K562 (cell line): ENCODE results near the gene PRXL2B. TPM values are rescaled to one million over a fixed set of nuclear protein-coding genes. Genes with fewer than 3 reads are reported as not detected.
A peak's percentile ranks its signal among the peaks of the same experiment; 100 is the strongest.

Experiments
- ERF ChIP-seq: fragments of 450-650 bp; formaldehyde crosslinking; IDR thresholded peaks from 2 replicates; pipeline ENCODE4 v1.4.0; 2020; ENCODE audit warnings: mild to moderate bottlenecking, mixed read lengths
- GABPB2 ChIP-seq: fragments of 250-450 bp; sonication (Bioruptor Pico); conservative IDR thresholded peaks from 2 replicates; pipeline ENCODE4 v1.5.1; 2021; ENCODE audit warnings: mild to moderate bottlenecking
- KDM2B ChIP-seq: fragments of 250-450 bp; sonication (Bioruptor Pico); IDR thresholded peaks from 2 replicates; pipeline ENCODE4 v1.8.0; 2021; ENCODE audit warnings: mild to moderate bottlenecking, moderate library complexity
- NR2C2 ChIP-seq, 2 experiments: fragments of 200-800 bp in 1 of 2; sonication (Bioruptor generic) in 1 of 2; sonication (generic) in 1 of 2; formaldehyde crosslinking in 1 of 2; IDR thresholded peaks; 2 replicates each; pipeline versions ENCODE4 v1.6.1 to v1.8.0; 2016 to 2022; ENCODE audit warnings: mild to moderate bottlenecking in 1 of 2, missing compliant biosample characterization in 1 of 2, missing genetic modification characterization in 1 of 2, missing genetic modification reagents in 1 of 2
- PTRF ChIP-seq: fragments of 450-650 bp; IDR thresholded peaks from 2 replicates; pipeline ENCODE4 v1.6.1; 2016; ENCODE audit warnings: mild to moderate bottlenecking, missing genetic modification characterization, missing compliant biosample characterization
- SMARCE1 ChIP-seq: fragments of 450-650 bp; IDR thresholded peaks from 2 replicates; pipeline ENCODE4 v1.7.1; 2016; ENCODE audit warnings: mild to moderate bottlenecking
- TEAD2 ChIP-seq: fragments of 450-650 bp; IDR thresholded peaks from 2 replicates; pipeline ENCODE4 v1.6.1; 2016; ENCODE audit warnings: missing genetic modification characterization, control low read depth, missing compliant biosample characterization
- ZZZ3 ChIP-seq: fragments of 450-650 bp; IDR thresholded peaks from 2 replicates; pipeline ENCODE4 v1.6.1; 2016; ENCODE audit warnings: antibody characterized with exemption, mild to moderate bottlenecking, moderate library complexity
- polyA plus RNA-seq, 8 experiments: library from polyadenylated mRNA; depleted of rRNA in 4 of 8; stranded (reverse) in 5 of 8; unstranded in 3 of 8; fragments of >200 nt; fragmentation: Nextera tagmentation in 2 of 8; fragmentation: Illumina TruSeq in 1 of 8; extraction: Ambion mirVana in 2 of 8; extraction: Trizol in 1 of 8; gene quantifications; 2 replicates each; pipeline versions ENCODE4 v1.2.1 to v1.2.3, GENCODE V29; 2011 to 2014; ENCODE audit warnings: inconsistent platforms in 1 of 8, missing spikeins in 1 of 8
- total RNA-seq, 7 experiments: library from RNA; depleted of rRNA in 6 of 7; stranded (reverse); fragments of >200 nt in 6 of 7; fragmentation: Illumina TruSeq in 2 of 7; extraction: Trizol in 2 of 7; gene quantifications; 2 replicates each; pipeline versions ENCODE4 v1.2.1 to v1.2.3, GENCODE V29; 2011 to 2021; ENCODE audit warnings: low replicate concordance in 1 of 7
- TF ChIP-seq, protein P1 (sequence below): sonication (generic); formaldehyde crosslinking; IDR thresholded peaks from 2 replicates; pipeline ENCODE4 v1.8.0; 2022; ENCODE audit warnings: mild to moderate bottlenecking, missing genetic modification reagents, borderline replicate concordance
- TF ChIP-seq, protein P2 (sequence below): fragments of 150-350 bp; conservative IDR thresholded peaks from 2 replicates; pipeline ENCODE4 v1.6.1; 2014; ENCODE audit warnings: low read length
- TF ChIP-seq, protein P3 (sequence below): fragments of 200-800 bp; sonication (Bioruptor generic); IDR thresholded peaks from 2 replicates; pipeline ENCODE4 v1.6.1; 2017; ENCODE audit warnings: missing genetic modification characterization, missing compliant biosample characterization
- TF ChIP-seq, protein P4 (sequence below): fragments of 200-800 bp; sonication (Bioruptor generic); IDR thresholded peaks from 2 replicates; pipeline ENCODE4 v1.6.1; 2016; ENCODE audit warnings: missing genetic modification characterization, missing compliant biosample characterization
- TF ChIP-seq, protein P5 (sequence below): fragments of 200-800 bp; sonication (Bioruptor generic); IDR thresholded peaks from 2 replicates; pipeline ENCODE4 v1.6.1; 2017; ENCODE audit warnings: missing genetic modification characterization, missing compliant biosample characterization

PRXL2B gene
- total and polyA plus RNA-seq, 9 of the 15 experiments (the other 6 are each of a cell fraction or from before 2014, with no cell fraction given): 0.99 to 25.3 (median 11.8) TPM

- TF ChIP-seq, protein P1, sequence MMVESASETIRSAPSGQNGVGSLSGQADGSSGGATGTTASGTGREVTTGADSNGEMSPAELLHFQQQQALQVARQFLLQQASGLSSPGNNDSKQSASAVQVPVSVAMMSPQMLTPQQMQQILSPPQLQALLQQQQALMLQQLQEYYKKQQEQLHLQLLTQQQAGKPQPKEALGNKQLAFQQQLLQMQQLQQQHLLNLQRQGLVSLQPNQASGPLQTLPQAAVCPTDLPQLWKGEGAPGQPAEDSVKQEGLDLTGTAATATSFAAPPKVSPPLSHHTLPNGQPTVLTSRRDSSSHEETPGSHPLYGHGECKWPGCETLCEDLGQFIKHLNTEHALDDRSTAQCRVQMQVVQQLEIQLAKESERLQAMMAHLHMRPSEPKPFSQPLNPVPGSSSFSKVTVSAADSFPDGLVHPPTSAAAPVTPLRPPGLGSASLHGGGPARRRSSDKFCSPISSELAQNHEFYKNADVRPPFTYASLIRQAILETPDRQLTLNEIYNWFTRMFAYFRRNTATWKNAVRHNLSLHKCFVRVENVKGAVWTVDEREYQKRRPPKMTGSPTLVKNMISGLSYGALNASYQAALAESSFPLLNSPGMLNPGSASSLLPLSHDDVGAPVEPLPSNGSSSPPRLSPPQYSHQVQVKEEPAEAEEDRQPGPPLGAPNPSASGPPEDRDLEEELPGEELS: no peak
- TF ChIP-seq SMARCE1 (peak; percentile 54; the same call in 1 of the 2 replicates), KDM2B (CRISPR knock-in tag) (no peak), GABPB2 (CRISPR knock-in tag) (no peak), PTRF (tag) (no peak), ERF (CRISPR knock-in tag) (no peak), TEAD2 (tag) (no peak), NR2C2 (CRISPR knock-in tag; IDR thresholded peaks at IDR 0.05) (no peak), NR2C2 (tag; IDR thresholded peaks at IDR 0.05) (no peak), ZZZ3 (no peak)
- TF ChIP-seq, protein P2, sequence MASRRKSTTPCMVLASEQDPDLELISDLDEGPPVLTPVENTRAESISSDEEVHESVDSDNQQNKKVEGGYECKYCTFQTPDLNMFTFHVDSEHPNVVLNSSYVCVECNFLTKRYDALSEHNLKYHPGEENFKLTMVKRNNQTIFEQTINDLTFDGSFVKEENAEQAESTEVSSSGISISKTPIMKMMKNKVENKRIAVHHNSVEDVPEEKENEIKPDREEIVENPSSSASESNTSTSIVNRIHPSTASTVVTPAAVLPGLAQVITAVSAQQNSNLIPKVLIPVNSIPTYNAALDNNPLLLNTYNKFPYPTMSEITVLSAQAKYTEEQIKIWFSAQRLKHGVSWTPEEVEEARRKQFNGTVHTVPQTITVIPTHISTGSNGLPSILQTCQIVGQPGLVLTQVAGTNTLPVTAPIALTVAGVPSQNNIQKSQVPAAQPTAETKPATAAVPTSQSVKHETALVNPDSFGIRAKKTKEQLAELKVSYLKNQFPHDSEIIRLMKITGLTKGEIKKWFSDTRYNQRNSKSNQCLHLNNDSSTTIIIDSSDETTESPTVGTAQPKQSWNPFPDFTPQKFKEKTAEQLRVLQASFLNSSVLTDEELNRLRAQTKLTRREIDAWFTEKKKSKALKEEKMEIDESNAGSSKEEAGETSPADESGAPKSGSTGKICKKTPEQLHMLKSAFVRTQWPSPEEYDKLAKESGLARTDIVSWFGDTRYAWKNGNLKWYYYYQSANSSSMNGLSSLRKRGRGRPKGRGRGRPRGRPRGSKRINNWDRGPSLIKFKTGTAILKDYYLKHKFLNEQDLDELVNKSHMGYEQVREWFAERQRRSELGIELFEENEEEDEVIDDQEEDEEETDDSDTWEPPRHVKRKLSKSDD: no peak
- TF ChIP-seq, protein P3, sequence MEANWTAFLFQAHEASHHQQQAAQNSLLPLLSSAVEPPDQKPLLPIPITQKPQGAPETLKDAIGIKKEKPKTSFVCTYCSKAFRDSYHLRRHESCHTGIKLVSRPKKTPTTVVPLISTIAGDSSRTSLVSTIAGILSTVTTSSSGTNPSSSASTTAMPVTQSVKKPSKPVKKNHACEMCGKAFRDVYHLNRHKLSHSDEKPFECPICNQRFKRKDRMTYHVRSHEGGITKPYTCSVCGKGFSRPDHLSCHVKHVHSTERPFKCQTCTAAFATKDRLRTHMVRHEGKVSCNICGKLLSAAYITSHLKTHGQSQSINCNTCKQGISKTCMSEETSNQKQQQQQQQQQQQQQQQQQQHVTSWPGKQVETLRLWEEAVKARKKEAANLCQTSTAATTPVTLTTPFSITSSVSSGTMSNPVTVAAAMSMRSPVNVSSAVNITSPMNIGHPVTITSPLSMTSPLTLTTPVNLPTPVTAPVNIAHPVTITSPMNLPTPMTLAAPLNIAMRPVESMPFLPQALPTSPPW (CRISPR knock-in tag): peak; percentile 68
- TF ChIP-seq, protein P4, sequence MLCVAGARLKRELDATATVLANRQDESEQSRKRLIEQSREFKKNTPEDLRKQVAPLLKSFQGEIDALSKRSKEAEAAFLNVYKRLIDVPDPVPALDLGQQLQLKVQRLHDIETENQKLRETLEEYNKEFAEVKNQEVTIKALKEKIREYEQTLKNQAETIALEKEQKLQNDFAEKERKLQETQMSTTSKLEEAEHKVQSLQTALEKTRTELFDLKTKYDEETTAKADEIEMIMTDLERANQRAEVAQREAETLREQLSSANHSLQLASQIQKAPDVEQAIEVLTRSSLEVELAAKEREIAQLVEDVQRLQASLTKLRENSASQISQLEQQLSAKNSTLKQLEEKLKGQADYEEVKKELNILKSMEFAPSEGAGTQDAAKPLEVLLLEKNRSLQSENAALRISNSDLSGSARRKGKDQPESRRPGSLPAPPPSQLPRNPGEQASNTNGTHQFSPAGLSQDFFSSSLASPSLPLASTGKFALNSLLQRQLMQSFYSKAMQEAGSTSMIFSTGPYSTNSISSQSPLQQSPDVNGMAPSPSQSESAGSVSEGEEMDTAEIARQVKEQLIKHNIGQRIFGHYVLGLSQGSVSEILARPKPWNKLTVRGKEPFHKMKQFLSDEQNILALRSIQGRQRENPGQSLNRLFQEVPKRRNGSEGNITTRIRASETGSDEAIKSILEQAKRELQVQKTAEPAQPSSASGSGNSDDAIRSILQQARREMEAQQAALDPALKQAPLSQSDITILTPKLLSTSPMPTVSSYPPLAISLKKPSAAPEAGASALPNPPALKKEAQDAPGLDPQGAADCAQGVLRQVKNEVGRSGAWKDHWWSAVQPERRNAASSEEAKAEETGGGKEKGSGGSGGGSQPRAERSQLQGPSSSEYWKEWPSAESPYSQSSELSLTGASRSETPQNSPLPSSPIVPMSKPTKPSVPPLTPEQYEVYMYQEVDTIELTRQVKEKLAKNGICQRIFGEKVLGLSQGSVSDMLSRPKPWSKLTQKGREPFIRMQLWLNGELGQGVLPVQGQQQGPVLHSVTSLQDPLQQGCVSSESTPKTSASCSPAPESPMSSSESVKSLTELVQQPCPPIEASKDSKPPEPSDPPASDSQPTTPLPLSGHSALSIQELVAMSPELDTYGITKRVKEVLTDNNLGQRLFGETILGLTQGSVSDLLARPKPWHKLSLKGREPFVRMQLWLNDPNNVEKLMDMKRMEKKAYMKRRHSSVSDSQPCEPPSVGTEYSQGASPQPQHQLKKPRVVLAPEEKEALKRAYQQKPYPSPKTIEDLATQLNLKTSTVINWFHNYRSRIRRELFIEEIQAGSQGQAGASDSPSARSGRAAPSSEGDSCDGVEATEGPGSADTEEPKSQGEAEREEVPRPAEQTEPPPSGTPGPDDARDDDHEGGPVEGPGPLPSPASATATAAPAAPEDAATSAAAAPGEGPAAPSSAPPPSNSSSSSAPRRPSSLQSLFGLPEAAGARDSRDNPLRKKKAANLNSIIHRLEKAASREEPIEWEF (CRISPR knock-in tag): 0 out of 2 replicates have a peak, but pooled peaks have one; percentile 40
- TF ChIP-seq, protein P5, sequence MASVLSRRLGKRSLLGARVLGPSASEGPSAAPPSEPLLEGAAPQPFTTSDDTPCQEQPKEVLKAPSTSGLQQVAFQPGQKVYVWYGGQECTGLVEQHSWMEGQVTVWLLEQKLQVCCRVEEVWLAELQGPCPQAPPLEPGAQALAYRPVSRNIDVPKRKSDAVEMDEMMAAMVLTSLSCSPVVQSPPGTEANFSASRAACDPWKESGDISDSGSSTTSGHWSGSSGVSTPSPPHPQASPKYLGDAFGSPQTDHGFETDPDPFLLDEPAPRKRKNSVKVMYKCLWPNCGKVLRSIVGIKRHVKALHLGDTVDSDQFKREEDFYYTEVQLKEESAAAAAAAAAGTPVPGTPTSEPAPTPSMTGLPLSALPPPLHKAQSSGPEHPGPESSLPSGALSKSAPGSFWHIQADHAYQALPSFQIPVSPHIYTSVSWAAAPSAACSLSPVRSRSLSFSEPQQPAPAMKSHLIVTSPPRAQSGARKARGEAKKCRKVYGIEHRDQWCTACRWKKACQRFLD: 0 out of 2 replicates have a peak, but pooled peaks have one; percentile 26
Observed at GRCh38 chr1:2544093-2544874, 42.3 kb upstream of the PRXL2B start (continued).
